ENCODE results near the gene NR1H2. TPM values are rescaled to one million over a fixed set of nuclear protein-coding genes. Genes with fewer than 3 reads are reported as not detected.

The NR1H2 gene
- total RNA-seq, 1 experiment from 2014 or later, result 33.0 TPM

DNA sequence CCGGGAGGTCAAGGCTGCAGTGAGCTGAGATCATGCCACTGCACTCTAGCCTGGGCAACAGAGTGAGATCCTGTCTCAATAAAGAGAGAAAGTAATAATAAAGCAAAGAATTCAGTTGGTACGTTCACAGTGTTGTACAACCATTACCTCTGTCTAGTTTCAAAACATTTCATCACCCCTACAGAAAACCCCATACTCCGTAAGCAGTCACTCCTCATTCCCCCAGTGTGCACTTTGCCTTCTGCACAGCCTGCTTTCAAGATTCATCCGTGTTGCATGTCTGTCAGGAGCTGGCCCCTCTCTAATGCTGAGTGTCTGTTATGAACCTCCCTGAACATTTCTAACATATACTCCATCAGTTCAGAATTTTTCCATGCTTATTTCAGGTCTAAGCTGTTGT lies 17.3 kb downstream of the NR1H2 start:
- DNase-seq (ENCODE audit: low spot score), result no peak
- in situ Hi-C loops (cut with HindIII; ENCODE audit: low sequenced_read_pairs), result no loop called here

DNA sequence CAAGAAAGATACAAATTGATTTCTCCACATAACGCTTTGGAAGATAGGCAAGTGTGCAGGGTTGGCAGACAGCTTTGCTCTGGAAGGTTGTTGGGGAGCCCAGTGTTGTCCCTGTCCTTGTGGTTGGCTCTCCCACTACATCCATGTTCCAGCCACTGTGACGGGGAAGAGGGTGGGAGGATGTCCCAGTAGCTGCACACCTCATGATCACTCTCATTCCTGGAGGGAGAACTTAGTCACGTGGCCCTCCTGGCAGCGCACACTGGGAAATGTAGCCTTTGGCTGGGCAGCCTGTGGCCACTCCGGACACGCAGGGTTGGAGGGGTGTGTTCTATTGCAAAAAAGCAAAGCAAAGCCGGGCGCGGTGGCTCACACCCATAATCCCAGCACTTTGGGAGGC lies 17.8 kb downstream of the NR1H2 start:
- in situ Hi-C loops (cut with HindIII; ENCODE audit: low sequenced_read_pairs), result no loop called here
- DNase-seq (ENCODE audit: low spot score), result no peak

DNA sequence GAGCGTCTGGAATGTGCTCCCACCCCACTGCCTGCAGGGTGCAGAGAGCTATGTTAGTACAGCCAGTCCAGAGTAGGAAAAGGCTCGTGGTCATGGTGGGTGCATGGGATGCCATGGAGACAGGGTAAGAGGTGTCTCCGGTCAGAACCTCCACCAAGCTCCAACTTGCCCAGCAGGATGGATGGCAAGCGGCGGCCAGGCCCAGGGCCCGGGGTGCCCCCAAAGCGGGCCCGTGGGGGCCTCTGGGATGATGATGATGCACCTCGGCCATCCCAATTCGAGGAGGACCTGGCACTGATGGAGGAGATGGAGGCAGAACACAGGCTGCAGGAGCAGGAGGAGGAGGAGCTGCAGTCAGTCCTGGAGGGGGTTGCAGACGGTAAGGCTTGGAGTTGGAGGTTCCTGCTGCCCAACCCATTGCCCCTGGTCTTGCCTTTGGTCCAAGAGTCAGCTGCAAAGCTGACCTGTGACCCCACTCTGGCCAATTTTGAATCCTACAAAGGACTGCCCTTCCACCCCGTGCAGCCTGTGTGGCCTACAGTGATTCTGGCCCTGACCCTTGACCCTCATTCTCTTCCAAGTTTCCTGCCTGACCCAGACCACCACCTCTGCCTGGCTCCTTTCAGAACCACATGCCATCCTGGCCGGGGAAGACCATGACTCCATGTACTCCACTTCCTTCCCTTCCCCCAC lies 22.6 kb downstream of the NR1H2 start:
- DNase-seq (ENCODE audit: low spot score), result no peak
- in situ Hi-C loops (cut with HindIII; ENCODE audit: low sequenced_read_pairs), result no loop called here

GRCh38 chr19:50399368-50399745 lies 23.1 kb downstream of the NR1H2 start:
- in situ Hi-C loops (cut with HindIII; ENCODE audit: low sequenced_read_pairs), result no loop called here
- no peak for DNase-seq (ENCODE audit: low spot score)

DNA sequence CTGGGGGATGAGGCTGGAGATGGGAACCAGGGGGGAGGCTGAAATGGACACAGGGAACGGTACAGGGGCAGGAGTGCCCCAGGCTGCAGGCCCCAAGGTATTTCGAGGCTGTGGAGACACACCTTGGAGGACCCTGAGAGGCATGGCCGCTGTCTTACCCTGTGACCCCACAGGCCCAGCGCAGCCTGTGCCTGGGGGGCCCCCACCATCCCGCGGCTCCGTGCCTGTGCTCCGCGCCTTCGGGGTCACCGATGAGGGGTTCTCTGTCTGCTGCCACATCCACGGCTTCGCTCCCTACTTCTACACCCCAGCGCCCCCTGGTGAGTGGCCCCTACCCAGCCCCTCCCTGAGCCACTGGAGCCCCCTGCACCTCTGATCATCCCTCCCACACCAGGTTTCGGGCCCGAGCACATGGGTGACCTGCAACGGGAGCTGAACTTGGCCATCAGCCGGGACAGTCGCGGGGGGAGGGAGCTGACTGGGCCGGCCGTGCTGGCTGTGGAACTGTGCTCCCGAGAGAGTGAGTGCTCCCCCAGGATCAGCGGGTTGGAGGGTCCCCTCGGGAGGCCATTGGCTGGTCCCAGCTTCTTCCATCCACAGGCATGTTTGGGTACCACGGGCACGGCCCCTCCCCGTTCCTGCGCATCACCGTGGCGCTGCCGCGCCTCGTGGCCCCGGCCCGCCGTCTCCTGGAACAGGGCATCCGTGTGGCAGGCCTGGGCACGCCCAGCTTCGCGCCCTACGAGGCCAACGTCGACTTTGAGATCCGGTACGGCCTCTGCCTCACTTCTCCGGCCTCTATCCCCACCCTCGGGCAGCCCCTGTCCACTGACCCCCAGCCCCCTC lies 25.6 kb downstream of the NR1H2 start:
- in situ Hi-C loops (cut with HindIII; ENCODE audit: low sequenced_read_pairs), result no loop called here
- no peak for DNase-seq (ENCODE audit: low spot score)

- no peak for DNase-seq (ENCODE audit: low spot score)
- in situ Hi-C loops (cut with HindIII; ENCODE audit: low sequenced_read_pairs), result no loop called here
Measured at GRCh38 chr19:50402544-50403301, 26.5 kb downstream of the NR1H2 start.

DNA sequence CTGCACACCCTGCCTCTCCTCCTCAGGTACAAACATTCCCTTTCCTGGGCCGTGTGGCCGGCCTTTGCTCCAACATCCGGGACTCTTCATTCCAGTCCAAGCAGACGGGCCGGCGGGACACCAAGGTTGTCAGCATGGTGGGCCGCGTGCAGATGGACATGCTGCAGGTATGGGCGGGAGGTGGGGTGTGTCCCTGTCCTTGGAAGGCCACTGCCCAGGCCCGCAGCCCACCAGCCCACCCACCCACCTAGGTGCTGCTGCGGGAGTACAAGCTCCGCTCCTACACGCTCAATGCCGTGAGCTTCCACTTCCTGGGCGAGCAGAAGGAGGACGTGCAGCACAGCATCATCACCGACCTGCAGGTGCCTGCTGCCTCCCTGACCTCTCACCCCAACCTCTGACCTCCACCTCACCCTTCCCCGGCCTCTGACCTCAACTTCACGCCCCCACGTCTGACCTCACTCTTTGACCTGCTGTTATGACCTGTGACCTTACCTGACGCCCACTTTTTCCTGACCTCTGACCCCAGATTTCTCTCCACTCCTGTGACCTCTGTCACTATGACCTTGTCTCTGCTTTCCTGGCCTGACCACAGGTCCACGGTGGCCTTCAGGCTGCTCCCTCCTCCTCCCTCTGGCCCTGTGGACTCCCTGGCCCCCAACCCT lies 30.0 kb downstream of the NR1H2 start:
- no peak for DNase-seq (ENCODE audit: low spot score)
- in situ Hi-C loops (cut with HindIII; ENCODE audit: low sequenced_read_pairs), result no loop called here

DNA sequence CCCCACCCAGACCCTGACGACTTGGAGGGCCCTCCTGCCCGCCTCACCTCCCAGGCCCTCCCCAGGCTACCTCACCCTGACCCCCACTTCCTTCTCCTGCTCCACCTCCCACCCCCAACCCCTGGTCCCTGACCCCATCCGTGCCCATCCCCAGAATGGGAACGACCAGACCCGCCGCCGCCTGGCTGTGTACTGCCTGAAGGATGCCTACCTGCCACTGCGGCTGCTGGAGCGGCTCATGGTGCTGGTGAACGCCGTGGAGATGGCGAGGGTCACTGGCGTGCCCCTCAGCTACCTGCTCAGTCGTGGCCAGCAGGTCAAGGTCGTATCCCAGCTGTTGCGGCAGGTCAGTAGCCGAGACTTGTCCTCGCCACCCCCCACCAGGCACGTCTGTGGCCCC lies 30.6 kb downstream of the NR1H2 start:
- DNase-seq (ENCODE audit: low spot score), result no peak
- in situ Hi-C loops (cut with HindIII; ENCODE audit: low sequenced_read_pairs), result no loop called here

DNA sequence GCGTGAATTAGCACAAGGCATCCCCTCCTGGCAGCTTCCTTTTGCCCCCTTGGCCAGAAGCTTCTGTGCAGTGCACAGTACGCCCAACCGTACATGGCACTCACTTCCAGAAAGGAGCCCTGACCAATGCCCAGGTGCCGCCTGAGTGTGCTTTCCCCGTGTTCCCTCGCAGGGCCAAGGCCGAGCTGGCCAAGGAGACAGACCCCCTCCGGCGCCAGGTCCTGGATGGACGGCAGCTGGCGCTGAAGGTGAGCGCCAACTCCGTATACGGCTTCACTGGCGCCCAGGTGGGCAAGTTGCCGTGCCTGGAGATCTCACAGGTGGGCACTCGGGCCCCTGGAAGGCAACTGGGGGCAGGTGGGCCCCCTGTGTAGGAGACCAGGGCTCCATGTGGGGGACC lies 33.1 kb downstream of the NR1H2 start:
- no peak for DNase-seq (ENCODE audit: low spot score)
- in situ Hi-C loops (cut with HindIII; ENCODE audit: low sequenced_read_pairs), result no loop called here

DNA sequence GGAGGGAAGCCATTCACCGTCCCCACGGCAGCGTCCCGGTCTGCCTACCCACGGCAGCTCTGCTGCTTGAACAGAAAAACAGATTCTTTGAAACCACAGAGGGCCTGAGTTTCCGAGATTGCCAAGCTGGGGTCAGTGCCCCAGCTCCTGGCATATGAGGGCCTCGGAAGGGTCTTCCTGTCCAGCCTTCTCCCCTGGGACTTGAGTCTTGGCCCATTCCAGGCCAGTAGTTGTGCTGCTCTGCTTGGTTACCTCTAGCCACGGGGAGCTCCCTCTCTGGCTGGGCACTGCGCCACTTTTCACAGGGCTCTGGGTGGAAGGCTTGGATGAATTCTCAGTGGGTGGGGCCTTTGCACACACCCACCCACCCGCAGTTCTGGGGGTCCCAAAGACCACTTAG lies 33.9 kb downstream of the NR1H2 start:
- in situ Hi-C loops (cut with HindIII; ENCODE audit: low sequenced_read_pairs), result no loop called here

DNA sequence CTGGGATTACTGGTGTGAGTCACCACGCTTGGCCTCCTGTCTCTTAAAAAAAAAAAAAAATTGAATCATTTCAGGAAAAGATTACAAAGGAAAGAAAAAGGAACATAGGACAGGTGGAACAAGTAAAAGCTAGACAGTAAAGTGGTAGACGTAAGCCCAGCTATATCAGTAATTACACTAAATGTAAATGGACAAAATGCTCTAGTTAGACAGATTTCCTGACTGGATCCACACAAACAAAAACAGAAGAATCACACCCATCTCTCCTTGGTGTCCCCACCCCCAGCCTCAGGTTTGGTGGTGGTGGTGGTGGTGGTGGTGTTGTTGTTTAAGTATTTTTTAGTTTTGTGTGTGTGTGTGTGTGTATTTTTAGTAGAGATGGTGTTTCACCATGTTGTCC lies 36.2 kb downstream of the NR1H2 start:
- no peak for DNase-seq (ENCODE audit: low spot score)
- in situ Hi-C loops (cut with HindIII; ENCODE audit: low sequenced_read_pairs), result no loop called here

More for the DNA sequence above, 33.9 kb downstream of the NR1H2 start:
- no peak for DNase-seq (ENCODE audit: low spot score)

DNA sequence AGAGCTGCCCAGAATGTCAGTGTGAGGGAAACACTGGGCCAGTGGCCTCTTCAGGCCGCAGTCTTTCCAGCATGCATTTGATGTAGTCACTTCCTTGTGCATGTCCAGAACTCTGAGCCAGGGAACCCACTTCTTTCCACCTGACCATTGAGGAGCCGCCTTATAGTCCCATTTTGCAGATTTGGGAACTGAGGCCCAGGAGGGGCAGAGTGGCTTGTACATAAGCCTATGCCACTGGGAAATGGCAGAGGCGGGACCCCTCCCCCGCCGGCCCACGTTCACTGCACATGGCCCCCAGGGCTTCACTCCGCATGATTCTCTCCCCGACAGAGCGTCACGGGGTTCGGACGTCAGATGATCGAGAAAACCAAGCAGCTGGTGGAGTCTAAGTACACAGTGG lies 36.8 kb downstream of the NR1H2 start:
- in situ Hi-C loops (cut with HindIII; ENCODE audit: low sequenced_read_pairs), result no loop called here

GRCh38 chr19:50413531-50413930 lies 37.3 kb downstream of the NR1H2 start:
- in situ Hi-C loops (cut with HindIII; ENCODE audit: low sequenced_read_pairs), result no loop called here
- DNase-seq (ENCODE audit: low spot score), result no peak

More for the DNA sequence above, 36.8 kb downstream of the NR1H2 start:
- DNase-seq (ENCODE audit: low spot score), result no peak

- peak; percentile 61 for DNase-seq (ENCODE audit: low spot score)
- in situ Hi-C loops (cut with HindIII; ENCODE audit: low sequenced_read_pairs), result no loop called here
Measured at GRCh38 chr19:50414864-50415660, 38.8 kb downstream of the NR1H2 start.

DNA sequence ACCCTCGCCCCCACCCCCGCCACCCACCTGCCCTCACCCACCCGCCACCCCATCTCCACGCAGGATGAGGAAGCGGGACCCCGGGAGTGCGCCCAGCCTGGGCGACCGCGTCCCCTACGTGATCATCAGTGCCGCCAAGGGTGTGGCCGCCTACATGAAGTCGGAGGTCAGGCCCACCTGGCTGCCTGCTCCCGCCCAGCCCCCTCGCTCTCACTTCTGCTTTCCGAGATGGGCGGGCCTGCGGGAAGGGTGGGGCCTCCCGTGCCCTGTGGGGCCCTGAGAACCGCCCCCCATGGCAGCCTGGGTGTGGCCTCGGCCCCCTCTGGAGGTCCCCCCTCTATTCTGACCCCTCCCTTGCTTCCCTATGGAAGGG lies 39.4 kb downstream of the NR1H2 start:
- no peak for DNase-seq (ENCODE audit: low spot score)
- in situ Hi-C loops (cut with HindIII; ENCODE audit: low sequenced_read_pairs), result no loop called here

GRCh38 chr19:50416034-50416977 lies 40.0 kb downstream of the NR1H2 start:
- in situ Hi-C loops (cut with HindIII; ENCODE audit: low sequenced_read_pairs), result no loop called here
- no peak for DNase-seq (ENCODE audit: low spot score)

GRCh38 chr19:50417111-50418081 lies 41.1 kb downstream of the NR1H2 start:
- in situ Hi-C loops (cut with HindIII; ENCODE audit: low sequenced_read_pairs), result no loop called here
- DNase-seq (ENCODE audit: low spot score), result no peak

Measured in G401 (cell line).